ENCODE data around the gene TSPAN4.

DNA sequence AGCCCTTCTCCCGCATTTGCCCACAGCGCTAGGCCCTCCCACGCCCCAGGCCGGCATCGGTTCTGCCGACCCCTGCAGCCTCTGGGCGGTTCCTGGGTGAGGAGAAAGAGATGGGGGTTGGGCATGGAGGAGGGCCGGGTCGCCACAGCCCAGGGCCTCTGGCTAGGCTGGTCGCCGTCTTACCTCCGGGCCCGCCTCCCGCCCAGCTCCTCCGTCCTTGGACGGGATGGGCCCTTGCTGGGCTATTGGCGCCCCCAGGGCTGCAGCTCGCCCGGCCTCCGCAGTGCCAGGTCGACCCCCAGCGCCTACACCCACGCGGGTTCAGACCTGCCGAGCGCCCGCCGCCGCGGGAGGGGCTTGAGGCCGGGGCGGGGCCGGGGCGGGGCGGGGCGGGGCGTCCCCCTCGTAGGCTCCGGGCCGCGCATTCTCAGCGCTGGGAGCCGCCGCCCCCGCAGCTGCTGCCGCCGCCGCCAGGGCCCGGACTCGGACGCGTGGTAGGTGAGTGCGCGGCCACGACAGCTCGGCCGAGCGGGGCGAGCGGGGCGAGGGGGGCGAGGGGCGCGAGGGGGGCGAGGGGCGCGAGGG lies 10.0 kb upstream of the TSPAN4 start, which contains the start of gene CD151:
- TF ChIP-seq CTCF (IDR thresholded peaks at IDR 0.05) (peak in 1 of 5 experiments; percentile 6), EP300 (IDR thresholded peaks at IDR 0.05; ENCODE audit: low read depth) (no peak), POLR2A (IDR thresholded peaks at IDR 0.05) (no peak)
